Measurements from ENCODE around the gene CLEC7A.

CLEC7A gene

GRCh38 chr12:10175846-10176636 is 46.0 kb upstream of the CLEC7A start:
- H2AFZ ChIP-seq (ENCODE audit: low read length): no peak overlapping the region
- H3K27me3 ChIP-seq (ENCODE audit: insufficient read depth, low read length, poor library complexity, severe bottlenecking): no peaks in the 10 kb centered on the region
- H3K4me1 ChIP-seq (ENCODE audit: insufficient read depth, low read length, poor library complexity, severe bottlenecking): no peaks in the 10 kb centered on the region
- H3K9ac ChIP-seq (ENCODE audit: low read depth, low read length, poor library complexity, severe bottlenecking): no peak overlapping the region
- no peaks in the 10 kb centered on the region for H3K36me3 ChIP-seq (ENCODE audit: insufficient read depth, low read length)
- TF ChIP-seq EZH2phosphoT487 (IDR thresholded peaks at IDR 0.05; ENCODE audit: borderline replicate concordance) (no peak), CTCF (conservative IDR thresholded peaks at IDR 0.05; ENCODE audit: low read length) (no peak)
- H3K4me2 ChIP-seq (ENCODE audit: low read depth, low read length, poor library complexity, severe bottlenecking): no peak overlapping the region
- H4K20me1 ChIP-seq (ENCODE audit: insufficient read depth, low read length, poor library complexity, severe bottlenecking): no peaks in the 10 kb centered on the region
- no peak overlapping the region for H3K4me3 ChIP-seq (ENCODE audit: low read length, poor library complexity, severe bottlenecking)
- H3K9me3 ChIP-seq (ENCODE audit: insufficient read depth, low read depth, low read length): no peaks in the 10 kb centered on the region
- no peaks in the 10 kb centered on the region for H3F3A ChIP-seq (ENCODE audit: low read depth)
- H3K79me2 ChIP-seq (ENCODE audit: insufficient read depth, low read length): no peaks in the 10 kb centered on the region
- H3K9me2 ChIP-seq (replicated peaks; ENCODE audit: low read depth, low read length): no peaks in the 10 kb centered on the region

GRCh38 chr12:10174986-10175614 is 45.1 kb upstream of the CLEC7A start:
- H3F3A ChIP-seq (ENCODE audit: low read depth): no peaks in the 10 kb centered on the region

GRCh38 chr12:10171973-10172728 is 42.2 kb upstream of the CLEC7A start, which contains the start of gene OLR1:
OLR1 (minus strand) TSS chr12:10172132; CDS start chr12:10172077, 55 bp downstream.
- Histone ChIP-seq H3K4me1 (ENCODE audit: insufficient read depth, low read length, poor library complexity, severe bottlenecking) (no peaks in the 10 kb centered on the region), H3K9me3 (ENCODE audit: insufficient read depth, low read depth, low read length) (no peaks in the 10 kb centered on the region), H3K9me2 (replicated peaks; ENCODE audit: low read depth, low read length) (no peaks in the 10 kb centered on the region), H3K9ac (ENCODE audit: low read depth, low read length, poor library complexity, severe bottlenecking) (no peak within 1 kb of the TSS), H3F3A (ENCODE audit: low read depth) (no peaks in the 10 kb centered on the region), H2AFZ (ENCODE audit: low read length) (no peak within 1 kb of the TSS), H3K79me2 (ENCODE audit: insufficient read depth, low read length) (no peaks in the 10 kb centered on the region), H4K20me1 (ENCODE audit: insufficient read depth, low read length, poor library complexity, severe bottlenecking) (no peaks in the 10 kb centered on the region), H3K4me3 (ENCODE audit: low read length, poor library complexity, severe bottlenecking) (no peak within 1 kb of the TSS), H3K4me2 (ENCODE audit: low read depth, low read length, poor library complexity, severe bottlenecking) (no peak within 1 kb of the TSS), H3K27me3 (ENCODE audit: insufficient read depth, low read length, poor library complexity, severe bottlenecking) (no peaks in the 10 kb centered on the region), H3K36me3 (ENCODE audit: insufficient read depth, low read length) (no peaks in the 10 kb centered on the region)
- TF ChIP-seq EZH2phosphoT487 (IDR thresholded peaks at IDR 0.05; ENCODE audit: borderline replicate concordance) (no peak), CTCF (conservative IDR thresholded peaks at IDR 0.05; ENCODE audit: low read length) (no peak)

More at GRCh38 chr12:10174986-10175614, 45.1 kb upstream of the CLEC7A start:
- Histone ChIP-seq H4K20me1 (ENCODE audit: insufficient read depth, low read length, poor library complexity, severe bottlenecking) (no peaks in the 10 kb centered on the region), H3K9me2 (replicated peaks; ENCODE audit: low read depth, low read length) (no peaks in the 10 kb centered on the region), H3K9ac (ENCODE audit: low read depth, low read length, poor library complexity, severe bottlenecking) (no peak overlapping the region), H3K9me3 (ENCODE audit: insufficient read depth, low read depth, low read length) (no peaks in the 10 kb centered on the region), H3K4me2 (ENCODE audit: low read depth, low read length, poor library complexity, severe bottlenecking) (no peak overlapping the region), H3K4me3 (ENCODE audit: low read length, poor library complexity, severe bottlenecking) (no peak overlapping the region), H3K79me2 (ENCODE audit: insufficient read depth, low read length) (no peaks in the 10 kb centered on the region), H3K36me3 (ENCODE audit: insufficient read depth, low read length) (no peaks in the 10 kb centered on the region), H2AFZ (ENCODE audit: low read length) (no peak overlapping the region), H3K27me3 (ENCODE audit: insufficient read depth, low read length, poor library complexity, severe bottlenecking) (no peaks in the 10 kb centered on the region), H3K4me1 (ENCODE audit: insufficient read depth, low read length, poor library complexity, severe bottlenecking) (no peaks in the 10 kb centered on the region)
- no peak for TF ChIP-seq EZH2phosphoT487 (IDR thresholded peaks at IDR 0.05; ENCODE audit: borderline replicate concordance)
- no peak for TF ChIP-seq CTCF (conservative IDR thresholded peaks at IDR 0.05; ENCODE audit: low read length)
